Dedifferentiated amniotic fluid mesenchymal stem cell (primary cell): ENCODE results near the gene SEZ6L.

Experiments used
- DNase-seq: peaks from one replicate; pipeline ENCODE4 v3.0.0-alpha.2; 2016; ENCODE audit errors: extremely low spot score

SEZ6L gene

DNA sequence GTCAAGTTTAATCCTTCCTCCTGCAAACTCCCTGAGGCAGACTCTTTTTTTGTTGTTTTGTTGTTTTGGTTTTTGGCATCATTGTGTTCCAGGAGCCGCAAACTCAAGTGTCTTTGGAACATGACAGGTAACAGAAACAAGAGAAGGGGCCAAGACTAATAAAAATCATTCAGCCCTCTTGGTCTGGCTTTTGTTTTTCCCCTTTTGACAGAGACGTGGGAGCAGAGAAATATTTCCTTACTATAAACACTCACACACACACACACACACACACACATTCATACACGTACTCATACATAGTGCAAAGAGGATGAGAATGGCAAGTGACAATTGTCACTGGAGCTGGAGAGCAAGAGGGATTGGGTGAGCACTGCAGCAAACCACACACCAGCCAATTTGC is 249.4 kb downstream of the SEZ6L start:
- DNase-seq, result no peak

DNA sequence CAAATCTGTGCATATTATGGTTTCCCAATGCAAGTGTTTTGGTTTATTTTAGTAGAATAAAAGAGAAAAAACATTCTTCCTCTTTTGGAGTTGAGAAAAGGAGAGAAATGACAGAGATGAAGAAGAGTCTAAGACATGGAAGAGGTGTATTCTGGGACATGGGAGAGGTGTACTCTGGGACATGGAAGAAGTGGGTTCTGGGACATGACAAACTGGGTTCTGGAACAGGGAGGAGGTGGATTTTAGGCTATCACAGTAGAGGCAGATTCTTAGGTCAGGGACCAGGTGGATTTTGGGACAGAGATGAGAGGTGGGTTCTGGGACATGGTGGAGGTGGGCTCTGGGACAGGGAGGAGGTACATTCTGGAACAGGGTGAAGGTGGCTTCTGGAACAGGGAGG is 257.7 kb downstream of the SEZ6L start:
- DNase-seq, result no peak

DNA sequence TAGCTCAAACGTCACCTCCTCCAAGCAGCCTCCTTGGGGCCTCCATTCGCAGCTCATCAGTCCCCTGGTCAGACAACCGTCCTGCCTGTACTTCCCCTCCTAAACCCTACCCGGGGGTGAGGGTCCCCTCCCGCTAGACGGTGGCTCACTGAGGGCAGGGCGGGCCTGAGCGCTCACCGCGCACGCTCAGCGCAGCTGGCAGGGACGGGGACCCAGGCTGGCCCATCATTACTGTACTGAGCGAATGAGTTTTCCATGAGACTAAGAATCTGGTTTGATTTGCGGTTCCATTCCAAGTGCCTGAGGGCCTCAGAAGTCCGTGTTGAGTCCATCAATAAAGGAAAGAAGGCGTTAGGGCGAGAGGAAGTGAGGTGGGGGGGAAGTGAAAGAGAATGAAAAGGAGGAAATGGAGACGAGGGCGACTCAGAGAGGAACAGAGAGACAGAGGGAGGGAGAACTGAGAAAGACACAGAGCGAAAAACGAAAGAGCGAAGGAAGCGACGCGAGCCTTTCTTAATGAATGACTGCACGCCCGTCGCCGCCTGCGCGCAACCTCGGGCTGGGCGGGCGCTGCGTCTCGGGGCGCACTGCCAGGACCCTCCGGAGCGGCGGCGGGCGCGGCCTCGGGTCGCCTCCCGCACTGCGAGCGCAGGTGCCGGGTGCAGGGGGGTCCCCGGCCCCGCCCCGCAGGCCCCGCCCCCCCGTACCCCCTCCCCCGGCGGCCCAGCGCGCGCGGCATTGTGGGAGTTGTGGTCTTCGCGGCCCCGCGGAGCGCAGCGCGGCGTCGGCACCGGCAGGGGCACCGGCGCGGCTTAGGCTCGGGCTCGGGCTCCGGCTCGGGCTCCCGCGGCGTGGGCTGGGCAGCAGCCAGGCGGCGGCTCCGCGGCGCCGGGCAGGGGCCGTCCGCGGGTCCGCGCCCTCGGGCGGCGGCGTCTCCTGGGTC is 259.5 kb downstream of the SEZ6L start, which contains the start of gene ASPHD2:
ASPHD2 (plus strand) TSS at position 746 of the 943 bp plus-strand sequence. CDS start 4,356 bp downstream, outside the sequence.
- peak; percentile 22 for DNase-seq

DNA sequence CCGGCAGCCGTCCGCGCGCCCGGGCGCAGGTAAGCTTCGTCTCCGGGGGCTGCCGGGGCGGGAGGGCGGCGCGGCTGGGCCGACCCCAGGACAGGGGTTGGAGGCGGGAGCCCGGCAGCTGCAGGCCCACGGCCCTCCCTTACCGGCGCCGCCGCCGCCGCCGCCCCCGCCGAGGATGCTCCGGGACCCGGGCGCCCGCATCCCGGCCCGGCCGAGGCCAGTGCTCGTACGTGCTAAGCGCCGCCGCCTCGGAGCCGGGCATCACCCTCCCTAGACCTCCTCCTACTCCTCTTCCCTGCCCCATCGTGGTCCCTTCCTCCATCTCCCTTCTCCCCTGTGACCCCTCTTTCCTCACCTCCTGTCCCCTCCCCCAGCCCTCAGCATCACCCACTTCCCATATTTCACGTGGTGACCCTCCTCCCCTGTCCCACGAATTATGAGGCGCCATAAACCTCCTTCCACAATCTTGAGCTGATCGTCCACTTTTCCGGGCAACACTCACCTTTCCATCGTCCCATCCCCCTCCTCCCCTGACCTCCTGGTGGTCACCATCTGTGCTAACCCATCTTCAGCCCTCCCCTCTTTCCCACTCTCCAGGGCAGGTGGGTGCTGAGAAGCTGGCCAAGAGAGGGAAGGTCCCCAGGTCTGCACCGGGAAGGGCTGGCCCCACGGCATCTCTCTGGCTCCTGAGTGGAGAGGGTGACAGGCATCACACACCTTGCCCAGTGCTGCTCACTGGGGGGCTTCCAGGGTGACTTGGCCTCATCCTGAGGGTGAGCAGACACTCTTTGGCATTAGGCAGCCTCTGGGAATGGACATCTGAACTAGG is 260.4 kb downstream of the SEZ6L start:
- no peak for DNase-seq

DNA sequence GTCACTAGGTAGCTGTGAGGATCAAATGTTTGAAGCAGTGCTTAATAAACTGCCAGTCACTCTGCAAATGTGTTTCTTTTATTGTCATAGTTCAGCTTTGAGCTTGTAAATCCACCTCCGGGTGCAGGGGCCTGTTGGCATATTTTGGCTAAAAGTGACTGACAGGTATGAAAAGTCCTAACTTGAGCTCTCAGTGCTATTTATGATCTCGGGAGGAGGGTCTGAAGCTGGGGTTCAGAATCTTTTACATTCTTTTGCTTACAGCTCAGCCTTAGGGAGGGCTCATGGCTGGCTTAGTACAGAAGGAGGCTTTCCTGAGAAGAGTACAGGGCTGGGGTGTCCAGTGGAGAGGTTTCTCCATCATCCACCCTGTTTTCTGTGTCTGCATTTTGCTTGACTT is 261.3 kb downstream of the SEZ6L start:
- no peak for DNase-seq

DNA sequence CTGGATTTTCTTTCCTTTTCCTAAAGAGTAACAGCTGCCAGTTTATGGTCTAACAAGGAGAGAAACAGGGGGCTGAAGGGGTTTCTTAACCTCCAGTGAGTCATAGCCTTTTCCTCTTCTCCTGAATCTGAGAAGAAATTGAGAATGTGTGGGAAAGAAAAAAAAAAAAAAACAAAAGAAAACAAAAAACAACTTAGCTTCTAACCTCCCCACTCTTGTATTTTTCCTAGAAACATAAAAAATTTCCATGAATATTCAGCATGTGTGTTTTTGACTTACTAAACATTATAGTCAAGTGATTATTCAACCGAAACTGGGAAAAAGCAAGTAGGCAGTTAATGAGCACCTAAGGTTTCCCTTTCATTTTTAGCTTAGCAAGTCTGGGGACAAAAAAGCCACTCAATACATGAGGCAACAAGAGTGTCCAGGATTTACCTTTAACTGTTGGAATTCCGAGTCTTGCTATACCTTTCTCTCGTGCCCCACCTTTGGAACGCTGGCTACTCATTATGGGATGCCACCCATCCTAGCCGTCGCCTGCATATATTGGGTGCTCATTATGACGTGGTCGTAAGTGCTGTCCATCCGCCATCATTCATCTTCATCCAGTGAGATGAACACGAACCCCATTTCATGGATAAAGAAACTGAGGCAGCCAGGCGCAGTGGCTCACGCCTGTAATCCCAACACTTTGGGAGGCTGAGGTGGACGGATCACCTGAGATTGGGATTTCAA is 262.2 kb downstream of the SEZ6L start:
- no peak for DNase-seq

DNA sequence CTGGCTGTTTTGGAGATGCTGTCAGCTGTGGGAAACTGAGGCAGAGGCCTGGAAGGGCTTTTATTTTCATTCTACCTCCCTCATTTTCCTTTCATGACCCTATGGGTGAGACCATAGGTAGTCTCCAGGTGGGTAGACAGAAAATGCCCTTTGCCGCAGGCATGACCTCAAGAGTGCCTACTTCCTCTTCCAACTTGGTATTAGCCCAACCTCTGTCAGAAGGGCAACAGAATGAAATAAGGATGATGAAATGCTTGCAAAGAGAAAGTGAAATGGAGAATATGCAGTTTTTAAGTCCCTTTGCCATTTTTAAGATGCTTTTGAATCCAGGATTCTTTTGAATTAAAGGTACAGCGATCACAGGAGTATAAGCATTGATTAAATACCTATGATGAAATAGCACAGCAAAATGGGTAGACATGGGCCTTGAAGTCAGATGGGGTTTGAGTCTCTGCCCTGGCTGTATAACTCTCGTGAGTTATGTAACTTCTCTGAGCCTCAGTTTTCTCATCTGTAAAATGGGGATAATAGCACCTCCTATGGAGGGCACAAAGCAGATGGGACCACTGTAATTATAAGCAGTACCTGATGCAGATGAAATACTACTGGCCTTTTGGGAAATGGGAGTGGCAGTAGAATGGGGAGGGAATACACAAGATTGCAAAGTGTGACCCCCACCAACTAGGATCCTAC is 263.5 kb downstream of the SEZ6L start:
- no peak for DNase-seq
